GM19238 (cell line): Measurements from ENCODE around the gene RNF157.
"Not testable (repeated sequence)": the region's sequence is repeated elsewhere in the genome, so short reads cannot be mapped to it uniquely, and the experiment has no call there.

Experiments used
- DNase-seq: peaks from one replicate; pipeline ENCODE4 v3.0.0; 2011; ENCODE audit warnings: low spot score; ENCODE audit not compliant: insufficient read length

RNF157 gene

DNA sequence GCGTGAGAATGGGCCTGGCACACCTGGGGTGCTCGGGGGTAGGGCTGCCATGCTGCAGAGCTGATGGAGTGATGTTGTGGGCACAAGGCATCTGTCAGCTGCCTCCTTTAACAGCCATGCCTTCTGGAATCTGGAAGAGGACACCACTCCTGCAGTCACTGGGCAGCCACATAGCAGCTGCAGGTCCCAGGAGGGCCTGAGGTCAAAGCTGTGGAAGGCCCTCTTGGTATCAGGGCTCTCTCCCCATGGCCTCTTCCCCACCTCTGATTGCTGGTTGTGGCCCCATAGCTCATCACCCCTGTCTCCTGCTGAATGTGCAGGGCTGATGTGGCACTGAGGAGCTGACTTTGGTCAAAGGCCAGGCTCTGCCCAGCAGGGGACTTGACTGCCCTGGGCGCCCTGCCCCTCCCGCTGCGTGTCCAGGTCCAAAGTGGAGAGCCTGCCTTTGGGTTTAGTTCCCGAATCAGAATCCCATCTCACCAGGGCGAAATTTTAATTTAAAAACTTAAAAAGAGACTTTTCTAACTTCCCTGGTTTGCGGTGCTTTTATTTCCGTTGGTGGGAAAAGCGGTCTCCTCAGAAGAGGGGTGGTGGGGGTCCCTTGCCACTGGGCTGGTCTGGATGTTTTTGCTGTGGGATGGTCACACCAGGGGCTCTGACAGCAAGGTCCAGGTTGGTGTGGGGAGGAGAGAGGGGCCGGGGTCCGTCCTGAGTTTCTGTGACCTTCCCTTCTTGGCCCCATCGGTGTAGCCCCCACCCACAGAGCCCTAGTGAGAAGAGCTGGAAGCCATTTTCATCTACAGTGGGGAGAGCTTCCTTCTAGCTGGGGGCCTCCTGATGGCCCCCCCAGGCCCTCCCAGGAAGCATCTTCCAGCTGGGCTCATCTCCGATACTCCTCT is 30.7 kb upstream of the RNF157 start:
- DNase-seq, result no peak

DNA sequence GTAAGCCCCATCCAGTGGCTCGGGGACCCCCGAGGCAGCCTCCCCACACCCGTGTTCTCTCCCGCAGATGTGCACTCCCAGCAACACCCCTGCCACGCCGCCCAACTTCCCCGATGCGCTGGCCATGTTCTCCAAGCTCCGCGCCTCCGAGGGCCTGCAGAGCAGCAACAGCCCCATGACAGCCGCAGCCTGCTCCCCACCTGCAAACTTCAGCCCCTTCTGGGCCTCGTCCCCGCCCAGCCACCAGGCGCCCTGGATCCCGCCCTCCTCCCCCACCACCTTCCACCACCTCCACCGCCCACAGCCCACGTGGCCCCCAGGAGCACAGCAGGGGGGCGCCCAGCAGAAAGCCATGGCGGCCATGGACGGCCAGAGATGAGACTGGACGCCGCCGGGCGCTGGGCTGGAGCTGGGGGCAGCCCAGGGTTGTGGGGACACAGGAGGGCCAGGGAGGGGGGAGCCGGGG is 29.9 kb upstream of the RNF157 start:
- DNase-seq, result no peak

DNA sequence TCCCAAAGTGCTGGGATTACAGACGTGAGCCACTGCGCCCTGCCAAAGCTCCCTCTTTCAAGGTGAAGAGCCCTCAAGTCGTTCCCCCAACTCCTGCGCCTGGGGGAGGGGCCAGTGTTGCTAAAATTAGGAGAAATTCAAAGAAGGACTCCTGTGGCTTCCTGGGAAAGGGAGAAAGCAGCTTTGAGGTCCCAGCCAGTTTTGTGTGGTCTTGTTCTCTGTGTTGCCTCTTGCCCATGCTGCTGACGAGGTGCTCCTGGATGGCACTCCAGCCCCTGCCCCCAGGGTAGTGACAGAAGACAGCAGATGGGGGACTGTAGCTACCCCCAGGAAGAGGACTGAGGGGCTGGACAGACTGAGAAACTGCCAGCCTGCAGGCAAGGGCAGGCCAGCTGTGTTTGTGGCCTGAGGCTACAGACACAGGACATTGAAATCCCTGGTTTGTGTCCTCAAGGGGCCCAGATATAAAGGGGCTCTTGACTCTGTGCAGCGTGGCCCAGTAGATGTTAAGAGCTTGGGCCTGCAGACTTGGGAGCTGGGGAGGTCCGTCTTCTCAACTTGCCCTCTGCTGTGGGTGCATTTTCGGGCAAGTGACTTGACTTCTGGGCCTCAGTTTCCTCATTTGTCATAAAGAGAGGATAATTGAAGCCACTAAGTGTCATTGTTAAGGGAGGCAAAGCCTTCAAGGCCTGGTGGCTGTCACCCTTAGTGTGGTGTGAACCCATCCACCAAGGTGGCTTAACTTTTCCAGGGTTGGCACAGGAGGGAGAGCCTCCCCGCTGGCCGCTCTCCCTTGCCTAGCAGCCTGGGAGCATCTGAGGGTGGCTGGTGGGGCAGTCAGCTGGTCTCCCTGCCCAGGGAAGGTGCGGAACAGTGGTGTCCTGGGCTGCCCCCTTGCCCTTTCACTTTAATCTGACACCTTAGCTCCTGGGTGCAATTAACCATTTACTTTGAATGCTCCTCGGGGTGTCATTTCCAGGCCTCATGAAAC is 29.0 kb upstream of the RNF157 start:
- no peak for DNase-seq

DNA sequence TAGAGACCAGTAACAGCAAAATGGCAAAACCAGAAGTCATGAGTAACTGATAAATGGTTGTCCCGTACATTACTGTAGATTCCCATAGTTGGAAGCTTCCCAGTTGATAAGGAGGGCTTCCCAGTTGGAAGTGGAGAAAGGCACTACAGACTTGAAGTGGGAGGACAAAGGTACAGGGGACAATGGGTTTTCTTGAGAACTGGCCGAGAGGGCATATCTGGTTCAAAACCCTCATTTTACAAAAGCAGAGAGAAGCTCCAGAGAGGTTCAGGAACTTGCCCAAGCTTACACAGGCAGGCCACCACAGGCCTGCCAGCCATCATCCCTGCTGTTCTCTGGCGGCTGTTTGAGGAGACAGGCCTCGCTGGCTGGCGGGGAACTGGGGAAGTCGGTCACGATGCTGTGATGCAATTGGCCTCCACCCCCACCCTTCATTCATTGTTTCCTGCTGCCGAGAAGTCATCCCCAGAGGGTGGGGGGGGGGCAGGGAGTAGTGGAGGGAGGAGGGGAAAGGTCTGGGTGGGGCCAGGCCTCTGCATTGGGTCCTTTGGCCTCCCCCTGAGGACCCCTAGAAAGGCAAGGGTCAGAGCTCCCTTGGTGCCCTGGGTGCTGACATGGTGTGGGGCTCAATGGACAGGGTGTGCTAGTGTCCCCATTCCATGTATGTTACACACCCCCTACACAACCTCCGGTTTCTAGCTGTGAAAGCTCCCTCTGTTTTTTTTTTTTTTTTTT is 27.9 kb upstream of the RNF157 start:
- no peak for DNase-seq

DNA sequence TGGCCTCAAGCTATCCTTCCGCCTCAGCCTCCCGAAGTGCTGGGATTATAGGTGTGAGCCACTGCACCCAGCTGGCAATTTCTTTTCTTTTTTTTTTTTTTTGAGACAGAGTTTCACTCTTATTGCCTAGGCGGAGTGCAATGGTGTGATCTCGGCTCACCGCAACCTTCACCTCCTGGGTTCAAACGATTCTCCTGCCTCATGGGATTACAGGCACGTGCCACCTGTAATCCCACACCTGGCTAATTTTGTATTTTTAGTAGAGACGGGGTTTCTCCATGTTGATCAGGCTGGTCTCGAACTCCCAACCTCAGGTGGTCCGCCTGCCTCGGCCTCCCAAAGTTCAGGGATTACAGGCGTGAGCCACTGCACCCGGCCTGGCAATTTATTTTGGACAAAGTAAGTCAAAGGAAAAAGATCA is 27.3 kb upstream of the RNF157 start:
- not testable (repeated sequence) for DNase-seq

DNA sequence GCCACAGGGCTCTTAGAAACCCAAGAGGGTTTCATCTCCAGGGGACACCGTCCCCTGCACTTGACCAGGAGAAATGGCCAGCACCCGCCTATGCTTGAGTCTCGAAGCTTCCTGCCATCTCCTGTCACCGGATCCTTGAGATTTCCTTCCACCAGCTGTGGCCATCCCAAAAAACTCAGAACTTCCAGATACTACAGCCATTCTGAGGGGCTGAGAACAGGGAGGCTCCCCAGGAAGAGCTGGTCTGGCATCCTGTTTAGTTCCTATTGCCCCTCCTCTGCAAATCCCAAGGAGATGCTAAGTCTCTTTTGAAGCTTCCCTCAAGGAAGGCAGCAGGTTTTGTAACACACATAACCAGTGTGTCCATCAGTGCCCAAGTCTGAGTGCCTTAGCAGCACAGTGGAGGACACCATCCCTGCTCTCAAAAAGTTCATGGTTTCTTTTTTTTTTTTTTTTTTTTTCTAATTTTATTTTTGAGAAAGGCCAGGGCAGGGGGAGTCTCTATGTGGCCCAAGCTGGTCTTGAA is 26.8 kb upstream of the RNF157 start:
- no peak for DNase-seq

DNA sequence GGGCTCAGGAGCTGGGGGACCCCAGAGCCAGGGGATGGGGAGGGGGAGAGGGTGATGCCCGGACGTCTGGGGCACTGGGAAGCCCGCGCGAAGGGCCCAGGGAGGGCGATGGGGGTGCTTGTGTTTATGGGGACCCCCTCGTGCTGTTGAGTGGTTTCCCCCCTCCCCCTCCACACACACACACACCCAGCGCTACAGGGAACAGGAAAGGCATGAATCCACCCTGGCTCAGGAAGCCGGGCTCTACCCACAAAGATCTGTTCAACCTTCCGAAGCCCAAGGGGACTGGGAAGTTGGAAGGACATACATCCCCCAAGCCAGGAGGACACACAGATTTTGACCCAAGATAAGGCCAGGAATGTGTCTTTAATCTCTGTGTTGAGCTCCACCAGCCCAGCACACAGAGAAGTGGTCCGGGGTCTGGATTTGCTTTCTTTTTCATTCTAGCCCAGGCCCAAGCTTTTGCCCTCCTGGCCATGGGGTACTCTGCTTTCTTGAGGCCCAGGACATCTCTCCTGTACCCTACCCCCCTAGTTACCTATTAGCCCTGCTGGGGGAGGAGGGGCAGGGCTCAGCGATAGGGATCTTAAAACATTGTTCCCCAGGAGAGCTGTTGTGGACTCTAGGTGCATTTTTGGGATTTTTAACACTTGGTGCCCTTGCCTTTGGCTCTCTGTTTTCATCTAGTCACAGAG is 26.1 kb upstream of the RNF157 start:
- DNase-seq, result no peak

DNA sequence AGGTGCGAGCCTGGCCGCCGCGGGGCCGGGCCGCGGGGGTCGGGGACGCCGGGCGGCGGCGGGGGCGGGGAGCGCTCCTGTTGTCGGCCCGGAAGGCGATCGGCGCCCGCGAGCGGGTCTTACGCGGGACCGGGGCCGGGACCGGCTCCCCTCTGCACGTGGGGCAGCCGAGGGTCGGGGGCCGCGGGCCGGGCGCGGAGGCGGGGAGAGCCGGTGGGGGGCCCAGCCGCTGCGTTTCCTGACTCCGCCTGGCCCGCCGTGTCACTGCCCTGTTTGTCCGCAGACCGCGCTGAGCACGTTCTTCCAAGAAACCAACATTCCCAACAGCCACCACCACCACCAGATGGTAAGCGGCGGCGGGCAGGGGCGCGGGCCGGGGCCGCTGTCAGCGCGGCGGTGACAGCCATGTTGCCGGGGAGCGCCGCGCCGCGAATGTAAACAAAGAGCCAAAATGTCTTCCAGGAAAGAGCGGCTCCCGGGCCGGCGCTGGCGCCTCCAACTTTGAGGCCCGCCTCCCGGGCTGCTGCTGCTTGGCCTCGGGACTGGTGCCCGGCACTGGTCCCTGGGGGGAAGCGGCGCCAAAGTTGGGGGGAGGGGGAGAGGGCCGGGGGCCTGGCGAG is 25.4 kb upstream of the RNF157 start:
- DNase-seq, result no peak

DNA sequence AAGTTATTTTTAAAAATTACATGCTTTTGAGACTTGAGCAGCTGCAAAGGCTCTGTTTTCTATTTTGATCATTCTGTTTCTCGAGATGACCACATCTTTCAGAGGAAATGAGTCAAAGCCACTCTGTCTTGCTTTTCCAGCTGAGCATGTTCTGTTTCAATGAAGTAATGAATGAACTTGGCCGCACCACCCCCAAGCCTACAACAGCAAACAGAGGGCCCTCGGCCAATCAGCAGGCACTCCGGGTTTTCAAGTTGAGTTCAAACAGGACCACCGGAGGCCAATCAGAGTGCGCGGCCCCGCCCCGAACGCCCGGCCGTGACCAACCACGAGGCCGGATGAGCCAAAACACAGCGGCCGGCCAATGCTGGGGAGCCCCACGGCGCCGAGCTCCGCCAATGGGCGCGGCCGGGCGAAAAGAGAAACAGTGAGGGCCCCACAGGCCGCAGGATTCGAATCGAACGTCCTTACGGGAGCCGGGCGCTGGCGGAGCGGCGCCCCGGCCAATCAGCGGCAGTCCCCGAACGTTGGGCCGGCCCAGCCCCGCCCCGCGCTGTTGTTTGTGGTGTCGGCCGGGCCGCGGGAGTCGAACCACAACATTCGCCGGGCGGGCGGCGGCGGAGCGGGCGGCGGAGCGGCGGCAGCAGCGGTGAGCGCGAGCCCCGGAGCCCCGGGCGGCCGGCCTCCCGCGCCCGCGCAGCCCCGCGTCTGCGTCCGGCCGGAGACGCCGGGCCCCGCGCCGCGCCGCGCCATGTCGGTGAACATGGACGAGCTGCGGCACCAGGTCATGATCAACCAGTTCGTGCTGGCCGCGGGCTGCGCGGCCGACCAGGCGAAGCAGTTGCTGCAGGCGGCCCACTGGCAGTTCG is 24.7 kb upstream of the RNF157 start, which contains the start of gene UBALD2:
TSS of gene UBALD2 (plus strand) at position 594 of the 869 bp plus-strand sequence. CDS start at position 752, 158 bp downstream.
- DNase-seq, result peak; percentile 97

DNA sequence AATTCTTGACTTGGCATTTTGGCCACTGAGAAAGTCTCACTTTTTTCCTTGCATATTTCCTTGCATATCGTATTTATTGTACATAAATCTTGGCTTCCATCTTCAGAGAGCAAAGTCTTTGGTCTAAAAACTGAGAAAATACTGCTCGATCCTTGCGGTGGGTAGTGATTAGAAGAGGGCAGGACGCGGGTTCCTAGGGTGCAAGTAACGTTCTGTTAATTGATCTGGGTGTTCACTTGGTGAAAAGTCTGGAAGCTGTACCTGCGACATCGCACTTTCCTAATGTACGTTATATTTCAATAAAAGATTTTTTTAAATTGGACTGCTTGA is 24.1 kb upstream of the RNF157 start:
- DNase-seq, result no peak

DNA sequence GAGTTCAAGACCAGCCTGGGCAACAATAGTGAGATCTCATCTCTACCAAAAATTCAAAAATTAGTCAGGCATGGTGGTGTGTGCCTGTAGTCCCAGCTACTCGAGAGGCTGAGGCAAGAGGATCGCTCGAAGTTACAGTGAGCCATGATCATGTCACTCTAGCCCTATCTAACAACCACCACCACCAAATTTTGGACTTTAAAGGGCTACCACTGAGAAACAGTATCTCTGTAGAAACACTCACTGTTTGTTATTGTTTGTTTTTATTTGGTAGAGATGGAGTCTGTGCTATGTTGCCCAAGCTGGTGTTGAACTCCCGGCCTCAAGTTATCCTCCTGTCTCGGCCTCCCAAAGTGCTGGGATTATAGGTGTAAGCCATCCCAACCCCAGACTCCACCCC is 23.6 kb upstream of the RNF157 start:
- no peak for DNase-seq

DNA sequence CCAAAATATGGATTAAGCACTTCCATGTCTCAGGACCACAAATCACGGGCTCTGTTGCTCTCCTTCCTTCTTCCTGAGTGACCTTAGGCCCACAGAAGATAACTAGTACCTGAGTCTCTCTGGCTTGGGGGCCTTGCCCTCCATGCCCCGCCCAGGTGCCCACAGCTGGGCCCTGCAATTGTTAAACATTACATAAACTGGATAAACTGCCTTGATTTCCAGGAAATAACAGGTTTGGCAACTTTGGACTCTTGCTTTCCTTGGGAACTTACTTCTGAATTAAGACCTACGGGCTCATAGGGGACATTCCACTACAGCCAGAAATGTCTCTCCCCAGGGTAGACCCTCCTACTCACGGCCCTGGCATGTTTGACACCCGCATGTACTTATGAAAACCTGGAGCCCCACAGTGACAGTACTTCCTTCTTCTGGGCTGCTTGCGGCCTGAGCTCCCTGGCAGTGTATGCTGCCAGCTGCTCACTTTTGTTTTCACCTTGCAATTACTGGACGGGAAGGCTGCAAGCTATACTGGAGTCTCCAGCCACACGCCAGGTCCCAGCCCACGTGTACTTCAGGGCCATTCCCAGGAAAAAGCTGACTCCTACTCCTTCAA is 22.5 kb upstream of the RNF157 start:
- DNase-seq, result no peak

DNA sequence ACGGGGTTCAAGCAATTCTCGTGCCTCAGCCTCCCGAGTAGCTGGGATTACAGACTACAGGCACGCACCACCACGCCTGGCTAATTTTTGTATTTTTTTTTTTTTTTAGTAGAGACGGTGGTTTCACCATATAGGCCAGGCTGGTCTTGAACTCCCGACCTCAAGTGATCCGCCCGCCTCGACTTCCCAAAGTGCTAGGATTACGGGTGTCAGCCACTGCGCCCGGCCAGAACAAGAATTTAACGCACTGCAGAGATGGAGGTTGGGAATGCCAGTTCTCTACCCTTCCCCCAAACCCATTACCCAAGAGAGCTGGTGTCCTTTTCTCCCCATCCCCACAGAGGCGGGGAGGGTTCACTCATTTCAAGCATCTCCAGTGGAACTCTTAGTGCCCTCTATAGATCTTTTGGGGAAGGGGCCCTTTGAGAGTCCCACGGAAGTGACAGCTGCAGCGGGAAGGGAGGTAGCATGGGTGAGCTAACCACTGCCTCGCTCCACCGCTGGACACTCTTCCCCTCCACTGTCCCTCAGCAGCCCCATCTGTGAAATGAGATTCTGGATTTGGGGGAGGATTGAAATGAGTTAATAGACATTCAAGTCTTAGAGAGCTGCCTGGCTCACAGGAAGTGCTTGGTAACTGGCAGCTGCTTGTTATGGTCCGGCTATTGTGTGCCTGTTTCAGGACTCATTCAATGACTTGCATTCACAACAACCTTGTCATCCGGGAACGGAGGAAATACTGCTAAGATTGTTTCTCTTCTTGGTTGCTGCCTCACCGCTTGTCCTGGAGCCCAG is 21.3 kb upstream of the RNF157 start:
- DNase-seq, result no peak

DNA sequence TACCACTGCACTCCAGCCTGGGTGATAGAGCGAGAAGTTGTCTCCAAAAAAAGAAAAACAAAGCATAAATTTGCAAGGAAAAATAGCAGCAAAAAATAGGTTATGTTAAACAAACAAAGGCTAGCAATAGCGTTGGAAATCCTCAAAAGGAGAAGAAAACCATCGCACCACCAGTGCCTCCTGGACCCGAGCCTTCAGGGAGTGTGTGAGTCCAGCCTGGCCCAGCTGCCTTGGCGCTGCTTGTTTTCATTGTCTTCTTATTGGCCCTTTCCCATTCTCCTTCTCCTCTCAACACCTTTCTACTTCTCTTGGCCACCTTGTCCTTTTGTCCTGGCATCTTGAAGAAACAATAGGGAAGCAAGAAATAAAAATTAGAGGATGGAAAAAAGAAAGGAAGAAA is 20.4 kb upstream of the RNF157 start:
- no peak for DNase-seq

DNA sequence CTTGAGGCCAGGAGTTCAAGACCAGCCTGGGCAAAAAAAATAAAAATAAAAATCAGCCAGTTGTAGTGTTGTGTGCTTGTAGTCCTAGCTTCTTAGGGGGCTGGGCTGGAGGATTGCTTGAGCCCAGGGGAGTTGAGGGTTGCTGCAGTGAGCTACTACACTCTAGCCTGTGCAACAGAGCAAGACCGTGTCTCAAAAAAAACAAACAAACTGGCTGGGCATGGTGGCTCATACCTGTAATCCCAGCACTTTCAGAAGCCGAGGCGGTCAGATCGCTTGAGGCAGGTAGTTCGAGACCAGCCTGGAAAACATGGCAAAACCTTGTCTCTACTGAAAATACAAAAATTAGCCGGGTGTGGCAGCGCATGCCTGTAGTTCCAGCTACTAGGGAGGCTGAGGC is 19.9 kb upstream of the RNF157 start:
- no peak for DNase-seq

DNA sequence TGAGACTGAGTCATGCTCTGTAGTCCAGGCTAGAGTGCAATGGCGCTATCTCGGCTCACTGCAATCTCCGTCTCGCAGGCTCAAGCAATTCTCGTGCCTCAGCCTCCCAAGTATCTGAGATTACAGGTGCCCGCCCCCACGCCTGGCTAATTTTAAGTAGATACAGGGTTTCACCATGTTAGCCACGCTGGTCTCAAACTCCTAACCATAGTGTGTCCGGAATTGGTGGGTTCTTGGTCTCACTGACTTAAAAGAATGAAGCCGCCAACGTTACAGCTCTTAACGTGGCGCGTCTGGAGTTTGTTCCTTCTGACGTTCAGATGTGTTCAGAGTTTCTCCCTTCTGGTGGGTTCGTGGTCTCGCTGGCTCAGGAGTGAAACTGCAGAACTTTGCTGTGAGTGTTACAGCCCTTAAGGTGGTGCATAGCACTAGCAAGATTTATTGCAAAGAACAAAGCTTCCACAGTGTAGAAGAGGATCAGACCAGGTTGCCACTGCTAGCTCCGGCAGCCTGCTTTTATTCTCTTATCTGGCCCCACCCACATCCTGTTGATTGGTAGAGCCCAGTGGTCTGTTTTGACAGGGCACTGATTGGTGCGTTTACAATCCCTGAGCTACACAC is 16.2 kb upstream of the RNF157 start:
- not testable (repeated sequence) for DNase-seq

DNA sequence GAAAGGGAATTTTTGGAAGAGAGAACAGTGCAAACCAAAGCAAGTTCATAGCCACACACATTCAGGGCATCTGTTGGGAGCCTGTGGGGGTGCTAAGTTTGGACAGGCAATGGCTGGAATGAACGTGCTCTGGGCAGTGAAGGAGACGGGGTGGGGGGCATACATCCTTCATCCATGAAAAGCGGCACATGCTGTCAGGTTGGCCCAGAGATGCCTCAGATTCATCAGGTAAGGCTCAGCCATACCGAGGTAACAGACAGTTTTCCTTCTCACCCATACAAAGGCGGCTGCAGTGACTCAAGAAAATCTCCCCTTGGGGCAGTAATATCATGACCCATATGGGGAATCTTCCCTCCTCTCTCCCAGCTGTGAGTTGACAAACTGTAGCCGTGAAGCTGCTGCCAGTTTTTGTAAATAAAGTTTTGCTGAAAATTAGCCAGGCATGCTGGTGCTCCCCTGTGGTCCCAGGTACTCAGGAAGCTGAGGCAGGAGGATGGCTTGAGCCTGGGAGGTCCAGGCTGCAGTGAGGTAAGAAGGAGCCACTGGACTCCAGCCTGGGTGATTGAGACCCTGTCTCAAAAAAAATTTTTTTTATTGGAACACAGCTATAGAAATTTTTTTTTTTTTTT is 15.6 kb upstream of the RNF157 start:
- DNase-seq, result no peak
